Liver (tissue), 9 donors: ENCODE measurements around the gene IDH1. TPM values are rescaled to one million over a fixed set of nuclear protein-coding genes. Genes with fewer than 3 reads are reported as not detected.

Experiments
- DNase-seq: peaks from one replicate; pipeline ENCODE4 v3.0.0-alpha.2; 2017; ENCODE audit warnings: low spot score
- H3K27ac ChIP-seq, 2 donors: one replicate each; pipeline ENCODE4 v1.7.0; 2013; ENCODE audit warnings: inconsistent platforms in 2 of 2, low read length in 2 of 2, control low read depth in 1 of 2, low read depth in 1 of 2, mild to moderate bottlenecking in 1 of 2
- H3K27me3 ChIP-seq, 4 donors: one replicate each; pipeline versions ENCODE4 v1.6.1 to v1.7.0; 2013; ENCODE audit warnings: low read length in 3 of 4, inconsistent platforms in 1 of 4, mild to moderate bottlenecking in 1 of 4, moderate library complexity in 1 of 4; ENCODE audit not compliant: control insufficient read depth in 4 of 4, insufficient read depth in 4 of 4
- H3K36me3 ChIP-seq, 4 donors: one replicate each; pipeline versions ENCODE4 v1.6.1 to v1.7.0; 2013; ENCODE audit warnings: low read length in 3 of 4, mild to moderate bottlenecking in 3 of 4, low read depth in 1 of 4, moderate library complexity in 1 of 4; ENCODE audit not compliant: control insufficient read depth in 4 of 4, insufficient read depth in 3 of 4
- H3K4me1 ChIP-seq, 4 donors: one replicate each; pipeline versions ENCODE4 v1.6.1 to v1.7.0; 2013; ENCODE audit warnings: low read length in 3 of 4, mild to moderate bottlenecking in 3 of 4, moderate library complexity in 1 of 4; ENCODE audit not compliant: control insufficient read depth in 4 of 4, insufficient read depth in 4 of 4
- H3K4me3 ChIP-seq, 3 donors: one replicate each; pipeline versions ENCODE4 v1.6.1 to v1.7.0; 2013; ENCODE audit warnings: low read length in 3 of 3, control low read depth in 1 of 3, low read depth in 1 of 3, mild to moderate bottlenecking in 1 of 3
- H3K9ac ChIP-seq, 2 donors: one replicate each; pipeline ENCODE4 v1.7.0; 2013; ENCODE audit warnings: low read length in 2 of 2, mild to moderate bottlenecking in 2 of 2, moderate library complexity in 2 of 2, control low read depth in 1 of 2, low read depth in 1 of 2
- H3K9me3 ChIP-seq, 4 donors: one replicate each; pipeline versions ENCODE4 v1.6.1 to v1.7.0; 2013; ENCODE audit warnings: low read length in 3 of 4; ENCODE audit not compliant: control insufficient read depth in 4 of 4
- ATF3 ChIP-seq: IDR thresholded peaks from 2 replicates; pipeline ENCODE4 v1.6.1; 2016; ENCODE audit warnings: antibody characterized with exemption
- CTCF ChIP-seq: fragments of 150-350 bp; IDR thresholded peaks from 2 replicates; pipeline ENCODE4 v1.5.1; 2017; ENCODE audit warnings: improper control_type of control experiment, low read depth, low read length; ENCODE audit not compliant: missing input control
- EGR1 ChIP-seq, 2 donors: IDR thresholded peaks; 2 replicates each; pipeline ENCODE4 v1.6.1; 2016 to 2018; ENCODE audit warnings: antibody characterized with exemption in 2 of 2, low read depth in 2 of 2
- FOXA1 ChIP-seq: IDR thresholded peaks from 2 replicates; pipeline ENCODE4 v1.6.1; 2016; ENCODE audit warnings: antibody characterized with exemption
- FOXA2 ChIP-seq: IDR thresholded peaks from 2 replicates; pipeline ENCODE4 v1.6.1; 2016; ENCODE audit warnings: antibody characterized with exemption
- GABPA ChIP-seq, 2 donors: IDR thresholded peaks in 1 of 2; conservative IDR thresholded peaks in 1 of 2; 2 replicates each; pipeline ENCODE4 v1.6.1; 2016; ENCODE audit warnings: antibody characterized with exemption in 2 of 2, mild to moderate bottlenecking in 1 of 2, moderate library complexity in 1 of 2
- HNF4A ChIP-seq, 2 donors: conservative IDR thresholded peaks; 2 replicates each; pipeline ENCODE4 v1.6.1; 2016; ENCODE audit warnings: antibody characterized with exemption in 2 of 2, mild to moderate bottlenecking in 2 of 2
- HNF4G ChIP-seq: IDR thresholded peaks from 2 replicates; pipeline ENCODE4 v1.6.1; 2016; ENCODE audit warnings: antibody characterized with exemption
- JUND ChIP-seq, 2 donors: IDR thresholded peaks; 2 replicates each; pipeline ENCODE4 v1.6.1; 2016; ENCODE audit warnings: antibody characterized with exemption in 2 of 2
- NR2F2 ChIP-seq: IDR thresholded peaks from 2 replicates; pipeline ENCODE4 v1.6.1; 2016; ENCODE audit warnings: antibody characterized with exemption
- RAD21 ChIP-seq, 2 donors: IDR thresholded peaks; 2 replicates each; pipeline ENCODE4 v1.6.1; 2016; ENCODE audit warnings: antibody characterized with exemption in 2 of 2, mild to moderate bottlenecking in 2 of 2
- REST ChIP-seq: IDR thresholded peaks from 2 replicates; pipeline ENCODE4 v1.6.1; 2016; ENCODE audit warnings: antibody characterized with exemption, mild to moderate bottlenecking
- RXRA ChIP-seq, 2 donors: IDR thresholded peaks; 2 replicates each; pipeline ENCODE4 v1.6.1; 2017 to 2018; ENCODE audit warnings: antibody characterized with exemption in 2 of 2, mild to moderate bottlenecking in 1 of 2
- SP1 ChIP-seq: IDR thresholded peaks from 2 replicates; pipeline ENCODE4 v1.6.1; 2018; ENCODE audit warnings: antibody characterized with exemption, mild to moderate bottlenecking
- YY1 ChIP-seq: IDR thresholded peaks from 2 replicates; pipeline ENCODE4 v1.6.1; 2016; ENCODE audit warnings: antibody characterized with exemption, mild to moderate bottlenecking
- WGBS: extraction: QIAGEN DNeasy Blood & Tissue Kit; methylation state at CpG from one replicate; pipeline ENCODE4 v1.1.7; 2013; 5-methylcytosine and 5-hydroxymethylcytosine counted together
- polyA plus RNA-seq, 2 donors: library from polyadenylated mRNA; stranded (reverse) in 1 of 2; unstranded in 1 of 2; fragments of 200-250 nt in 1 of 2; fragments of >200 nt in 1 of 2; fragmentation: Nextera tagmentation in 1 of 2; extraction: Ambion mirVana in 1 of 2; gene quantifications; one replicate each; pipeline versions ENCODE4 v1.2.1 to v1.2.3, GENCODE V29; 2013 to 2015
- total RNA-seq, 2 donors: library from RNA; depleted of rRNA; stranded (reverse); fragments of >200 nt; gene quantifications; one replicate each; pipeline ENCODE4 v1.2.3, GENCODE V29; 2014
- TF ChIP-seq, protein P1 (sequence below): IDR thresholded peaks from 2 replicates; pipeline ENCODE4 v1.6.1; 2016; ENCODE audit warnings: antibody characterized with exemption
- TF ChIP-seq, protein P2 (sequence below): IDR thresholded peaks from 2 replicates; pipeline ENCODE4 v1.6.1; 2016; ENCODE audit warnings: antibody characterized with exemption
- donor health status: healthy.
- donor health status: healthy.
- donor health status: healthy.
- donor health status: healthy.
- donor health status: healthy.

Gene IDH1
- total and polyA plus RNA-seq, 4 donors = 134 to 188 (median 142) TPM

DNA sequence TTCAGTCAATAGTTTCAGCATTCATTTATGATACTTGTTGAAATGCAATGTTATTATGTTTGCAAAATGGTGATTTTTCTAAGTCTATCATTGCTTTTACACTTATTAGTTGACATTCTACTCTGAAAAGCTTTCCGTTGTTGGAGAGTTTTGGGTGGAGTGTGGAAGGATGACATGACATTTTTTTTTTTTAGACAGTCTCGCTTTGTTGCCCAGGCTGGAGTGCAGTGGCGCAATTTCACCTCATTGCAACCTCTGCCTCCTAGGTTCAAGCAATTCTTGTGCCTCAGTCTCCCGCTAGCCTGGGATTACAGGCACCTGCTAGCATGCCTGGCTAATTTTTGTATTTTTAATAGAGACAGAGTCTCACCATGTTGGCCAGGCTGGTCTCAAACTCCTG is 41.0 kb upstream of the IDH1 start:
- WGBS = 94% methylated on average over 4 of the region's 4 CpGs
- DNase-seq = no peak

DNA sequence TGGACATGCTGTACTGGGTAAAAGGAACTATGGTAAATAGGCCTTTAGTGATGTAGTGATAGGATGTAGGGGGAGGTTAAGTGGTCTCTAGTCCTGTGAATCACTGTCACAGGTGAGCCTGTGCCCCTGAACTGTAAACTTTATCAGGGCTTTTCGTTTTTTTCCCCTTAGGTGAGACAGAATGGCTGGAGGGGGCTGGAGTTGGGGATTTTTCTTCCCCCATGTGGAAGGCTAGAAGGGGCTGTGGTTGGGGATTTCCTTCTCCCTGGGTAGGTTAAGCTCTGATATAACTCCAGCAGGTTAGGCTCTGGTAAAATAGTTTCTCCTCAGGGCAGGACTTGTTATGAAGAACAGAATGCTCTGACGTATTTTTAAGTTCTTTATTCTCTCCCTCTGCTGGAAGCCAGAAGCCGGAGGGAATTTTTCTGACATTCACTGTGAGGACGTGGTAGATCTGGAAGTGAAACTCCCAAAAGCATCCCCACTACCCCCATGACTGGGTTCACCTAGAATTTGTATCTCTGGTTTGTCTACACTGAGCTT is 39.7 kb upstream of the IDH1 start:
- no peaks in the 10 kb centered on the region for H3K27me3 ChIP-seq

More for the DNA sequence above, 41.0 kb upstream of the IDH1 start:
- Histone ChIP-seq H3K27me3 (no peaks in the 10 kb centered on the region), H3K27ac (no peak overlapping the region), H3K9me3 (no peaks in the 10 kb centered on the region), H3K4me1 (no peaks in the 10 kb centered on the region), H3K36me3 (peaks cover 2 to 28% (median 19%) of the 10 kb centered on the region in 4 donors), H3K9ac (no peak overlapping the region), H3K4me3 (no peak overlapping the region)
- no peak for TF ChIP-seq FOXA2
- TF ChIP-seq NR2F2 = no peak
- TF ChIP-seq, protein P1, sequence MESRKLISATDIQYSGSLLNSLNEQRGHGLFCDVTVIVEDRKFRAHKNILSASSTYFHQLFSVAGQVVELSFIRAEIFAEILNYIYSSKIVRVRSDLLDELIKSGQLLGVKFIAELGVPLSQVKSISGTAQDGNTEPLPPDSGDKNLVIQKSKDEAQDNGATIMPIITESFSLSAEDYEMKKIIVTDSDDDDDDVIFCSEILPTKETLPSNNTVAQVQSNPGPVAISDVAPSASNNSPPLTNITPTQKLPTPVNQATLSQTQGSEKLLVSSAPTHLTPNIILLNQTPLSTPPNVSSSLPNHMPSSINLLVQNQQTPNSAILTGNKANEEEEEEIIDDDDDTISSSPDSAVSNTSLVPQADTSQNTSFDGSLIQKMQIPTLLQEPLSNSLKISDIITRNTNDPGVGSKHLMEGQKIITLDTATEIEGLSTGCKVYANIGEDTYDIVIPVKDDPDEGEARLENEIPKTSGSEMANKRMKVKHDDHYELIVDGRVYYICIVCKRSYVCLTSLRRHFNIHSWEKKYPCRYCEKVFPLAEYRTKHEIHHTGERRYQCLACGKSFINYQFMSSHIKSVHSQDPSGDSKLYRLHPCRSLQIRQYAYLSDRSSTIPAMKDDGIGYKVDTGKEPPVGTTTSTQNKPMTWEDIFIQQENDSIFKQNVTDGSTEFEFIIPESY = no peak
- no peak for TF ChIP-seq EGR1 (IDR thresholded peaks at IDR 0.05; ENCODE audit: low read depth in 2 of 2)

More for the DNA sequence above, 39.7 kb upstream of the IDH1 start:
- Histone ChIP-seq H3K36me3 (peaks cover 4 to 34% (median 24%) of the 10 kb centered on the region in 4 donors), H3K4me1 (no peaks in the 10 kb centered on the region), H3K9me3 (peaks cover 0 to 3% (median 0%) of the 10 kb centered on the region in 4 donors), H3K9ac (no peak overlapping the region), H3K27ac (no peak overlapping the region), H3K4me3 (no peak overlapping the region)
- DNase-seq = no peak
- no peak for TF ChIP-seq HNF4G
- TF ChIP-seq, protein P1 = no peak
- no peak for TF ChIP-seq JUND (IDR thresholded peaks at IDR 0.05)
- no peak for TF ChIP-seq HNF4A (conservative IDR thresholded peaks at IDR 0.05)
- TF ChIP-seq RAD21 (IDR thresholded peaks at IDR 0.05) = no peak
- no peak for TF ChIP-seq REST
- TF ChIP-seq SP1 = no peak
- no peak for TF ChIP-seq FOXA1
- no peak for TF ChIP-seq EGR1 (IDR thresholded peaks at IDR 0.05; ENCODE audit: low read depth in 2 of 2)
- no peak for TF ChIP-seq GABPA (IDR thresholded peaks at IDR 0.05 in 1 of 2, conservative IDR thresholded peaks at IDR 0.05 in 1 of 2)
- TF ChIP-seq CTCF = no peak
- TF ChIP-seq, protein P2, sequence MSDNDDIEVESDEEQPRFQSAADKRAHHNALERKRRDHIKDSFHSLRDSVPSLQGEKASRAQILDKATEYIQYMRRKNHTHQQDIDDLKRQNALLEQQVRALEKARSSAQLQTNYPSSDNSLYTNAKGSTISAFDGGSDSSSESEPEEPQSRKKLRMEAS = no peak
- TF ChIP-seq RXRA (IDR thresholded peaks at IDR 0.05) = no peak
- TF ChIP-seq ATF3 = no peak
- TF ChIP-seq YY1 = no peak
- 88% methylated on average over 4 of the region's 4 CpGs for WGBS
